HG02885 (cell line): ENCODE results near the gene RHD.
"Not testable (repeated sequence)": the region's sequence is repeated elsewhere in the genome, so short reads cannot be mapped to it uniquely, and the experiment has no call there.

Experiments
- ATAC-seq: cut with Tn5 transposase; IDR thresholded peaks from one replicate; pipeline ENCODE4 v1.9.1; 2021; ENCODE audit warnings: mild to moderate bottlenecking; ENCODE audit not compliant: unreplicated experiment, poor library complexity

Gene RHD

GRCh38 chr1:25341746-25342145 is 69.4 kb downstream of the RHD start:
- ATAC-seq, result no peak

DNA sequence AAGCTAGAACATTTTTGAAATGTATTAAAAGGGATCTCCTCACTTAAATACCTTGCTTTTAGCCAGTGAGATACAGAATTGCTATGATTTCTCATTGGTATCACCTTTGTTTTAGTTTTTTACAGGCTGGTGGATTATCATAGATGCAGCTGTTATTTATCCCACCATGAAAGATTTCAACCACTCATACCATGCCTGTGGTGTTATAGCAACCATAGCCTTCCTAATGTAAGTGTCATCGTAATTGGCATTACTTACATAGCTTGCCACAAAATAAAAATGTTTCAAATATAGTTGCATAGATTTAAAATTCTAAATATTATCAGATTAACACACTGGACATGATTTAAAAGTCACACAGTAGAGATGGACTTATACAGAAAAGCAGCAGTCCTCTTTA is 70.5 kb downstream of the RHD start:
- ATAC-seq, result no peak

DNA sequence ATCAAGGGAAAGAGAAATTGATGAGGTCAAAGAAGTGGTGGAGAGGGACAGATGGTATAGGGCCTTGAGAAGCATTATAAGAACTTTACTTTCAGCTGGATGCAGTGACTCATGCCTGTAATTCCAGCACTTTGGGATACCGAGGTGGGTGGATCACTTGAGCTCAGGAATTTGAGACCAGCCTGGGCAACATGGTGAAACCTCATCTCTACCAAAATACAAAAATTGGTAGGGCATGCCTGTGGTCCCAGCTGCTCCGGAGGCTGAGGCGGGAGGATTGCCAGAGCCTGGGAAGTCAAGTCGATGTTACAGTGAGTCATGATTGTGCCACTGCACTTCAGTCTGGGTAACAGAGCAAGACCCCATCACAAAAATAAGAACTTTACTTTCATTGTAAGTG is 71.6 kb downstream of the RHD start:
- ATAC-seq, result no peak

- no peak for ATAC-seq
Observed at GRCh38 chr1:25347556-25347955, 75.2 kb downstream of the RHD start.

- no peak for ATAC-seq
Observed at GRCh38 chr1:25349606-25350005, 77.3 kb downstream of the RHD start.

- no peak for ATAC-seq
Observed at GRCh38 chr1:25355841-25356395, 83.6 kb downstream of the RHD start.

GRCh38 chr1:25356441-25356840 is 84.1 kb downstream of the RHD start:
- ATAC-seq, result no peak

GRCh38 chr1:25356848-25357247 is 84.5 kb downstream of the RHD start:
- ATAC-seq, result no peak

GRCh38 chr1:25360596-25361581 is 88.6 kb downstream of the RHD start:
- ATAC-seq, result no peak

DNA sequence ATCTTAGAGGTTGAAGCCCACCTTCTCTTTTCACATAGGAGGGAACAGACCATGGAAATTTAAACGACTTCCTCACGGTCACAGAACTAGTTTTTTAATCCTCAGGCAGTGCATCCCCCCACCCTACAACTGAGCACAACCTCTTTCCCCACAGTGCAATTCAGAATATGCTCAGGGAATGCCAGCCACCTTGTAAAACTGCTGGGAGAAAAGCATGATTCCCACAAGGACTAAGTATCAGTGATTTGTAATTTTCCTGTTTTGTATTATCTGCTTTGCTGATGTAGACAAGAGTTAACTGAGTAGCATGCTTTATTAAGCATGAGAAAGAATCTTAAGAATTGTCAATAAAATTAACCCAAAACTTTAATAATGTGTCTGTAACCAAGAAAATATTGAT is 89.6 kb downstream of the RHD start:
- no peak for ATAC-seq

DNA sequence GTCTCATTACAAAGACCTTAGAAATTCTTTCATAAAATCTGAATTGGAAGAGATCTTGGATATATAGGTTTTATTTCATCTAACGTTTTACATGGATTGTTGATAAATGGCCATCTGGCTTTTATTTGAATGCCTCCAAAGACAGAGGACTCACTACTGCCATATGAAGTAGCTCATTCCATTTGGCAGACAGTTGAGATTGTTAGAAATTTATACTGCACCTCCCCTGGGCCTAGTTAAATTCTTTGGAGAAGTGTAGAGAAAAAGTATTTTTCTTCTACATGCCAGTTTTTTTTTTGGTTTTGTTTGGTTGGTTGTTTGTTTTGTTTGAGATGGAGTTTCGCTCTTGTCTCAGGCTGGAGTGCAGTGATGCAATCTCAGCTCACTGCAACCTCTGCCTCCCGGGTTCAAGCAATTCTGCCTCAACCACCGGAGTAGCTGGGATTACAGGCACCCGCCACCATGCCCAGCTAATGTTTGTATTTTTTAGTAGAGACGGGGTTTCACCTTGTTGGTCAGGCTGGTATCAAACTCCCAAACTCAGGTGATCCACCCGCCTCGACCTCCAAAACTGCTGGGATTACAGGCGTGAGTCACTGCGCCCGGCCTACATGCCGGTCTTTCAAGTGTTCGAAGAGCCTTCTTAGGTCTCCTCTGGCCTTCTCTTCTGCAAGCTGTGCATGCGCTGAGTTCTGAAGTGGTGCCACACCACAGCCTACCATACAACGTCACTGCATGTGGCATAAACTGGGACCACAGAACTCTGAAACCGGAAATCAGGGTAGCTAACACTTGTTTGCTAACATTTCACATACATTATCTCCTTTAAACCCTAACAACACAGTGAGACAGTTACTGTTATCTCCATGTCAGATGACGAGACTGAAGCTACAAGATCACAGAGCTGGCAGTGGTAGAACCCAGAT is 90.6 kb downstream of the RHD start:
- ATAC-seq, result not testable (repeated sequence)

- no peak for ATAC-seq
Observed at GRCh38 chr1:25369241-25369640, 96.9 kb downstream of the RHD start.

DNA sequence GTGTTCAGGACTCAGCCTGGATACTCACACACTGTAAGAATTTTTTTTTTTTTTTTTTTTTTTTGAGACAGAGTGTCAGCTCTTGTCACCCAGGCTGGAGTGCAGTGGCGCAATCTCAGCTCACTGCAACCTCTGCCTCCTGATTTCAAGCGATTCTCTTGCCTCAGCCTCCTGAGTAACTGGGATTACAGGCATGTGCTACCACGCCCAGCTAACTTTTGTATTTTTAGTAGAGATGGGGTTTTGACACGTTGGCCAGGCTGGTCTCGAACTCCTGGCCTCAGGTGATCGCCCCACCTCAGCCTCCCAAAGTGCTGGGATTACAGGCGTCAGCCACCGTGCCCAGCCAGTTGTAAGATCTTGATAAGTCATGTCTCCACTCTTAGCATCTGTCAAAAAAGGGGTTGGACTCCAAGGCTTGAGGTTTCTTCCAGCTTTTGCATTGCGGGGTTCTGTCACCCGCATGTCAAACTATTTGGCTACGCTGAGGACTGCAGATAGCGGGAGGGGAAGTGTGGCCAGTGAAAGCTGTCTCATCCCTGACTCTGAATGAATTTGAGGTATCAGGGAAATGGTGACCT is 97.5 kb downstream of the RHD start:
- ATAC-seq, result not testable (repeated sequence)

DNA sequence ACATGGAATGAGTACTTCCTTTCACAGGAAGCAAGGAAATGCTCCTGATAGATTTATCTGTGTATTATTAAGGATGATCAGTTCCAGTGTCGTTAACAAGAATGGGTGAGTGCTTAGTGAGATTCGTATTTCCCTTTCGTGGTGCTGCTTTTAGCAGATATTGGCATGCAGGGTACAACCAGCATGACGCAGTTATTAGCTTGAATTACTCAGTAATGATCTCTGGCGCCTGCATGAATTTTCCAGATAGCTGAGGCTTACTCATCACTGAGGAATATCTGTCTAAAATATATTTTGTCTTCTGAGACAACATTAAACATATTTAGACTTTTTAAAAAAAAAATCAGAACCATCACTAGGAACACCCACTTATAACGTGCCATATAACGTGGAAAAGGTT is 99.4 kb downstream of the RHD start:
- not testable (repeated sequence) for ATAC-seq

- not testable (repeated sequence) for ATAC-seq
Observed at GRCh38 chr1:25378367-25378766, 106.1 kb downstream of the RHD start.
